Measurements from ENCODE around the gene CNKSR3.
"Not testable (repeated sequence)": the region's sequence is repeated elsewhere in the genome, so short reads cannot be mapped to it uniquely, and the experiment has no call there.

The CNKSR3 gene

GRCh38 chr6:154526996-154527395 lies 16.5 kb upstream of the CNKSR3 start:
- DNase-seq, result no peak

- DNase-seq, result no peak
These were observed 12.1 kb upstream of the CNKSR3 start for GRCh38 chr6:154522576-154522975.

- no peak for DNase-seq
These were observed 10.9 kb upstream of the CNKSR3 start for GRCh38 chr6:154521412-154521811.

GRCh38 chr6:154520280-154520679 lies 9.8 kb upstream of the CNKSR3 start:
- DNase-seq, result no peak

- no peak for DNase-seq
These were observed 7.9 kb upstream of the CNKSR3 start for GRCh38 chr6:154518396-154518795.

GRCh38 chr6:154516276-154516675 lies 5.8 kb upstream of the CNKSR3 start:
- no peak for DNase-seq

GRCh38 chr6:154515826-154516225 lies 5.3 kb upstream of the CNKSR3 start:
- no peak for DNase-seq

- DNase-seq, result not testable (repeated sequence)
These were observed 4.6 kb upstream of the CNKSR3 start for GRCh38 chr6:154515076-154515475.

GRCh38 chr6:154514481-154514880 lies 4.0 kb upstream of the CNKSR3 start:
- no peak for DNase-seq

GRCh38 chr6:154513601-154514320 lies 3.3 kb upstream of the CNKSR3 start:
- no peak for DNase-seq

GRCh38 chr6:154512201-154512600 lies 1.7 kb upstream of the CNKSR3 start:
- no peak for DNase-seq

- no peak for DNase-seq
These were observed 1.3 kb upstream of the CNKSR3 start for GRCh38 chr6:154511791-154512190.

GRCh38 chr6:154509421-154510143 lies 903 bp downstream of the CNKSR3 start:
- DNase-seq, result no peak

GRCh38 chr6:154508573-154509375 lies 1.7 kb downstream of the CNKSR3 start:
- no peak for DNase-seq

- DNase-seq, result no peak
These were observed 3.2 kb downstream of the CNKSR3 start for GRCh38 chr6:154506991-154507898.

- no peak for DNase-seq
These were observed 3.9 kb downstream of the CNKSR3 start for GRCh38 chr6:154506582-154506981.

- no peak for DNase-seq
These were observed 4.4 kb downstream of the CNKSR3 start for GRCh38 chr6:154506108-154506507.

GRCh38 chr6:154504865-154505449 lies 5.5 kb downstream of the CNKSR3 start:
- no peak for DNase-seq

GRCh38 chr6:154504102-154504501 lies 6.4 kb downstream of the CNKSR3 start:
- no peak for DNase-seq

GRCh38 chr6:154503658-154504057 lies 6.8 kb downstream of the CNKSR3 start:
- DNase-seq, result no peak

GRCh38 chr6:154502553-154502952 lies 7.9 kb downstream of the CNKSR3 start:
- DNase-seq, result no peak

GRCh38 chr6:154501578-154501868 lies 9.0 kb downstream of the CNKSR3 start:
- DNase-seq, result no peak

Measured in CD4-positive, alpha-beta T cell treated with Interleukin-4 for 4 hours (primary cell).